Central memory CD8-positive, alpha-beta T cell (primary cell): ENCODE results near the gene HDAC4.

Source experiments
- ATAC-seq: fragments of 150-1000 bp; cut with Tn5 transposase; replicated peaks from 2 replicates; pipeline ENCODE4 v1.10.0; 2022; ENCODE audit warnings: mild to moderate bottlenecking, moderate FRiP score, moderate number of reproducible peaks; ENCODE audit not compliant: poor library complexity, severe bottlenecking; ENCODE audit errors: extremely low read depth
- DNase-seq, 2 donors: peaks; one replicate each; pipeline ENCODE4 v3.0.0; 2021; ENCODE audit warnings: low spot score in 2 of 2
- H3K27ac Mint-ChIP-seq: one replicate; pipeline ENCODE4 v1.8.0; 2022; ENCODE audit warnings: low read depth, mild to moderate bottlenecking, moderate library complexity, mixed read lengths
- H3K27me3 Mint-ChIP-seq: one replicate; pipeline ENCODE4 v1.8.0; 2022; ENCODE audit warnings: mixed read lengths
- H3K36me3 Mint-ChIP-seq: one replicate; pipeline ENCODE4 v1.8.0; 2022; ENCODE audit warnings: mild to moderate bottlenecking, moderate library complexity, mixed read lengths; ENCODE audit not compliant: insufficient read depth
- H3K4me1 Mint-ChIP-seq: one replicate; pipeline ENCODE4 v1.8.0; 2022; ENCODE audit warnings: mixed read lengths
- H3K4me3 Mint-ChIP-seq: one replicate; pipeline ENCODE4 v1.8.0; 2022; ENCODE audit warnings: mild to moderate bottlenecking, moderate library complexity, mixed read lengths
- H3K9me3 Mint-ChIP-seq: one replicate; pipeline ENCODE4 v1.8.0; 2022; ENCODE audit warnings: mixed read lengths

The HDAC4 gene

DNA sequence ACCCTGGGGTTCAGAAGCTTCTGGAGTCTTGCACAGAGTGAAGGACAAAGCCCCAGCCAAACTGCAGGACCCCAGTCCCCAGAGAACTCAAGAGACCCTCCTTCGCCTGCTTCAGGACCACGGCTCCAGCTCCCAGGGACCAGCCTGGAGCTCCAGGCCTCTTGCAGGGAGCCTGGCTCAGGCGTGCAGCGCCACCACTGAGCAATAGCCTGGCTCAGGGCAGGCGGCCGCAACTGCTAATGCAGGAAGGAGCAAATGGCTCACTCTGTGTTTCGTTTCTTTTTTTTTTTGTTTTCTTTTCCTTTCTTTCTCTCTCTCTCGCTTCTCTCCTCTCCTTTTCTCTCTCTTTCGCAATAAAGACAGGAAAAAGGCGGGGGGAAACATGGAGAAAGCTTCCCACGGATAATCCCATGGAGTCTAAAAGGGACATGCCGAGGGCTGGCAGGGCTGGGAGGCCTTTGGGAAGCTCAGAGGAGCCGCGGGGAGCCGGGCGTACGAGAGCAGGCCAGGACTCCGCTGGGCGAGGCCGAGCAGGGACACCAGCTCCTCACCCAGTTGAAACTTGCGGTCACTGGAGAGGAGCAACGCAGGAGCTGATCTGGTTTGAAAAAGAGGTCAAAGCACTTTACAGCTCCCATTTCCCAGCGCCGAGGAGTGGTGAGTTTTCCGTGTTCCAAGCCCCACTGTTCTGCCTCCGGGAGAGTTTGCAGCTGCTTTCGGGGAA is 308.1 kb downstream of the HDAC4 start:
- H3K36me3 Mint-ChIP-seq, result peaks cover 14% of the 10 kb centered on the region
- H3K27me3 Mint-ChIP-seq, result no peaks in the 10 kb centered on the region
- ATAC-seq (no peak), DNase-seq (no peak)
- H3K4me3 Mint-ChIP-seq, result no peak overlapping the region
- no peaks in the 10 kb centered on the region for H3K4me1 Mint-ChIP-seq
- H3K9me3 Mint-ChIP-seq, result no peaks in the 10 kb centered on the region
- no peak overlapping the region for H3K27ac Mint-ChIP-seq

- no peaks in the 10 kb centered on the region for H3K27me3 Mint-ChIP-seq
- no peaks in the 10 kb centered on the region for H3K9me3 Mint-ChIP-seq
- peaks cover 14% of the 10 kb centered on the region for H3K36me3 Mint-ChIP-seq
- H3K27ac Mint-ChIP-seq, result no peak overlapping the region
- H3K4me1 Mint-ChIP-seq, result no peaks in the 10 kb centered on the region
- DNase-seq, result no peak
- H3K4me3 Mint-ChIP-seq, result no peak overlapping the region
- ATAC-seq, result no peak
Measured at GRCh38 chr2:239089884-239090283, 310.9 kb downstream of the HDAC4 start.

GRCh38 chr2:239087046-239087710 is 313.6 kb downstream of the HDAC4 start:
- Mint-ChIP-seq H3K36me3 (peaks cover 14% of the 10 kb centered on the region), H3K27ac (no peak overlapping the region), H3K4me1 (no peaks in the 10 kb centered on the region), H3K27me3 (no peaks in the 10 kb centered on the region), H3K4me3 (no peak overlapping the region), H3K9me3 (no peaks in the 10 kb centered on the region)
- no peak for ATAC-seq
- no peak for DNase-seq

- Mint-ChIP-seq H3K36me3 (peaks cover 12% of the 10 kb centered on the region), H3K27ac (no peak overlapping the region), H3K4me3 (no peak overlapping the region), H3K4me1 (no peaks in the 10 kb centered on the region), H3K27me3 (no peaks in the 10 kb centered on the region), H3K9me3 (no peaks in the 10 kb centered on the region)
- ATAC-seq (no peak), DNase-seq (no peak)
Measured at GRCh38 chr2:239086325-239087020, 314.3 kb downstream of the HDAC4 start.

GRCh38 chr2:239085201-239085992 is 315.4 kb downstream of the HDAC4 start:
- Mint-ChIP-seq H3K27me3 (no peaks in the 10 kb centered on the region), H3K4me3 (no peak overlapping the region), H3K4me1 (no peaks in the 10 kb centered on the region), H3K27ac (peak overlapping the region; percentile 50), H3K9me3 (no peaks in the 10 kb centered on the region), H3K36me3 (peaks cover 8% of the 10 kb centered on the region)
- no peak for ATAC-seq
- no peak for DNase-seq

DNA sequence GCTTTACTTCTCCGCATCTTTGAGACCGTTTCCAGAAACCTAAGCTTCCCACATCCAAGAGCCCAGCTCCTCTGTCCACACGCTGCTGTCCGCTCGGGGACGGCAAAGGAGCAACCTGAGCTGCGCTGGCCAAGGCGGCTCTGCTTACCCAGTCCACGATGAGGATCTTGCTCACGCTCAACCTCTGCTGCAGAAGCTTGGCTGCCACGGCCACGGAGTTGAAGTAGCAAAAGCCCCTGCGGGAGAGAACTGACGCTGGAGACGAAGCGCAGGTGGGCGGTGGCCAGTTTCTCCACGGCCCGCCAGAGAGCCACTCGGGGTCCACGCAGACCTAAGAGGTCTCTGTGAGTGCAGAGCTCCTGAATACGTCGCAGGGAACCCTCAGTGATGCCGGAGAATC is 316.8 kb downstream of the HDAC4 start:
- peaks cover 14% of the 10 kb centered on the region for H3K36me3 Mint-ChIP-seq
- no peaks in the 10 kb centered on the region for H3K9me3 Mint-ChIP-seq
- DNase-seq (no peak), ATAC-seq (no peak)
- no peaks in the 10 kb centered on the region for H3K27me3 Mint-ChIP-seq
- no peak overlapping the region for H3K27ac Mint-ChIP-seq
- H3K4me1 Mint-ChIP-seq, result no peaks in the 10 kb centered on the region
- no peak overlapping the region for H3K4me3 Mint-ChIP-seq

DNA sequence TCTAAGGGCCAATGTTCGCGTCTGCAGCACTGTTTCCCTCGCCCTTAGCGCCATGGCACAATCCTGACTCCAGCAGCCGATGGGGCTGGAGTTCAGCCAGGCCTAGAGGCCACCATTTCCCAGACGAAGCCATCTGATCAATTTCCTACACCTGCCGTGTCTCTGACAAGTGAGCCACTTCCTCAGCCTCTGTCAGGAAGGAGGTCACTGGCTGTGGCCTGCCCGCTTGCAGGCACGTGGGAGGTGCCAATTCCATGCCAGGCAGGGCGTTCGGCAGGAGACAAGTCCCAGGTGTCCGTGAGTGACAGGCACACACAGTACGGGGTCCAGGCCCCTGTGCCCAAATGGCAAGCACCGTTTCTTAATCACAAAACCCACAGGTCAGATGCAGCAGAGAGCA is 318.4 kb downstream of the HDAC4 start:
- H3K4me3 Mint-ChIP-seq, result no peak overlapping the region
- ATAC-seq (no peak), DNase-seq (no peak)
- H3K36me3 Mint-ChIP-seq, result peaks cover 14% of the 10 kb centered on the region
- no peaks in the 10 kb centered on the region for H3K9me3 Mint-ChIP-seq
- H3K27ac Mint-ChIP-seq, result peak overlapping the region; percentile 32
- no peaks in the 10 kb centered on the region for H3K27me3 Mint-ChIP-seq
- no peaks in the 10 kb centered on the region for H3K4me1 Mint-ChIP-seq

- ATAC-seq (no peak), DNase-seq (no peak)
- Mint-ChIP-seq H3K27ac (no peak overlapping the region), H3K4me1 (no peaks in the 10 kb centered on the region), H3K9me3 (no peaks in the 10 kb centered on the region), H3K27me3 (no peaks in the 10 kb centered on the region), H3K36me3 (peaks cover 15% of the 10 kb centered on the region), H3K4me3 (no peak overlapping the region)
Measured at GRCh38 chr2:239081622-239082021, 319.2 kb downstream of the HDAC4 start.

DNA sequence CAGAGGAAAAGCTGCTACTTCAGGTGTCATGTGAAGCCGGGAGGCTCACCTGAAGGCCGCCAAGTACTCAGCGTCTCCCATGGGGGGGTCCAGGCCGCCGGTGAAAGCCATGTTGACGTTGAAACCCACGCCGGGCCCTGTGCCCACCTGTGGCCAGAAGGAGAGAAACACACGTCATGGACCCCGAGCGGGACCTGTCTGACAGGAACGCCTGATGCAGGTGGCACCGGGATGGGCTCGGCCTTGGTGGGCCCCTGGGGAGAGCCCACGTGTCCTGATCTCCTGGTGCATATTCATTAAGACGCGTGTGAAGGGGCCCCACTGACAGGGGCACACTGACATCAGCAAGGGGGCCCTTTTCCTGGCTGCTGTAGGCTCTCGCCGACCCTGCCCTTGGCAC is 319.8 kb downstream of the HDAC4 start:
- H3K9me3 Mint-ChIP-seq, result no peaks in the 10 kb centered on the region

DNA sequence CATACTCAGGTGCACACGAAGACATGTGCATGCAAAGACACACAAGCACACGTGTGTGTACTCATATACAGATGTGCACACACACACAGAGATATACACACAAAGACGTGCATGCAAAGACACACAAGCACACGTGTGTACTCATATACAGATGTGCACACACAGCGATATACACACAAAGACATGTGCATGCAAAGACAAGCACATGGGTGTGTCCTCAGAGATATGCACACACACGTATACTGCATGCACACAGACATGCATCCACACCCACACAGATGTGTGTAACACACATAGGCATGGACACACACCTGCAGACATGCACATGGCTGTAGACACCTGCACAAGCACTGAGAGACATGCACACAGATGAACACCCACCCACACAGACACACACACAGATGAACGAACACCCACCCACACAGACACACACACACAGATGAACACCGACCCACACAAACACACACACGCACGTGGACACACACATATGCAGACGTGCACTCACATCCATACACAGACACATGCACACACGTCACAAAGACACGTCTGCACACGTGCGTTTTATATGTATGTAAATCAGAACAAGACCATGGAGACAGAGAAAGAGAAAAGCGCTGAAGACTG is 321.0 kb downstream of the HDAC4 start:
- H3K9me3 Mint-ChIP-seq, result no peaks in the 10 kb centered on the region
- H3K27ac Mint-ChIP-seq, result no peak overlapping the region
- no peak overlapping the region for H3K4me3 Mint-ChIP-seq
- ATAC-seq (no peak), DNase-seq (no peak)
- no peaks in the 10 kb centered on the region for H3K4me1 Mint-ChIP-seq
- no peaks in the 10 kb centered on the region for H3K27me3 Mint-ChIP-seq
- peaks cover 17% of the 10 kb centered on the region for H3K36me3 Mint-ChIP-seq

More for the DNA sequence above, 319.8 kb downstream of the HDAC4 start:
- DNase-seq, result no peak
- Mint-ChIP-seq H3K27ac (no peak overlapping the region), H3K27me3 (no peaks in the 10 kb centered on the region), H3K4me1 (no peaks in the 10 kb centered on the region), H3K36me3 (peaks cover 17% of the 10 kb centered on the region), H3K4me3 (no peak overlapping the region)
- no peak for ATAC-seq

DNA sequence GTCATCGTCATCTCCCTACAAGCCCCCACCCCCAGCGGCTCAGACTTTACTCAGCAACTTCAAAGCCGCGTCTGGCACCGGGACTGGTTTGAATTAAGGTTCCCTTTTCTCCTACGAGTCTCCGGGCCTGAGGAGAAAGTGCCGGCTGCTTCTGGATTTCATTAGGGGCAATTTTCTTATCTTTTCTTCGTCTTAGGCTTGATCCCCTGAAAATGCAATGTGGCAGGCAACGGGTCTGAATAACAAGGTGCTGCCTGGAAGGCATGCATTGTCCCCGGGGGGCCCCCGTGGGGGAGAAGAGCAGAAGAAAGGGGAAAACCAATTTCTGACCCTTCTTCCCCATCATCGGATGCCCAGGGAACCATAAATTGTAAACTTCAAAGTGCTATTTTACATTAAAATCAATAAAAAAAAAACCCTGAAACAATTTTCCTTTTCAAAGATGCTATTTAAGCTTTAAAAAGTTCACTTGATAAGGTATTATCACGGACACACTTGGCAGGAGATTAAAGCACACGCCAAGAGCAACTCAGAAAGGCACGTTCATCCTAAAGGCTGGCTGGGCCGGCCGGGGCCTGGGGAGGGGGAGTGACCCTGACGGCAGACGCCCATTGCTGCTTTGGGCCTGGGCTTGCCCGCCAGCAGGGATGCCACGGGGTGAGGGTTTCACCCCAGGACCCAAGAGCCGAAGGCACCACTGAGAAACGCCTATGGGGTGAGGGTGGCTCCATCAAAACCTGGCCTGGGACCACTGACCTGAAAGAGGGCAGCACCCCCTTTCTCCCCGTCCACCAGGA is 322.5 kb downstream of the HDAC4 start:
- peaks cover 21% of the 10 kb centered on the region for H3K36me3 Mint-ChIP-seq
- H3K4me3 Mint-ChIP-seq, result no peak overlapping the region
- ATAC-seq (no peak), DNase-seq (no peak)
- no peaks in the 10 kb centered on the region for H3K4me1 Mint-ChIP-seq
- H3K9me3 Mint-ChIP-seq, result no peaks in the 10 kb centered on the region
- no peaks in the 10 kb centered on the region for H3K27me3 Mint-ChIP-seq
- peak overlapping the region; percentile 53 for H3K27ac Mint-ChIP-seq
